ENCODE measurements around the gene FA2H. TPM values are rescaled to one million over a fixed set of nuclear protein-coding genes. Genes with fewer than 3 reads are reported as not detected.

FA2H gene
- total RNA-seq, 1 donor from 2014 or later = not detected

DNA sequence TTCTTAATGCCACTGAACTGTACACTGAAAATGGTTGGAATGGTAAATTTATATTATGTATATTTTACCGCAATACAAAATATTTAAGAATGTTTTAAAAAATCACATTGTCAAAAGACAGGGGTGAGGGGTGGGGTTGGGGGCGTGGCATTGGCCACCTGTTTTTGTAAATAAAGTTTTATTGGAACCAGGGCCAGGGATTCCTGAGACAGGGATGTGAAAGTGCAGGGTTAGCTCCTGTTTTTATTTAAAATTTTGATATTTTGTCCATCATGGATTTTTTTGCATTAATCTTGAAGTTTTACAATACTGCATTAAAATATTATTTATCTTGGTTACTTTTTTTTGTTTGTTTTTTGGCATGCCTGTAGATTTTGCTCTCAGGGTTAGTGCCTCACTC lies 2.3 kb upstream of the FA2H start:
- H3K27ac ChIP-seq = no peak overlapping the region
- no peaks in the 10 kb centered on the region for H3K9me3 ChIP-seq
- no peaks in the 10 kb centered on the region for H3K36me3 ChIP-seq
- H3K27me3 ChIP-seq = peaks cover 11% of the 10 kb centered on the region
- intact Hi-C loops (cut with DNase I) = no loop called here
- peaks cover 6 to 9% of the 10 kb centered on the region in 2 donors for H3K4me1 ChIP-seq
- H3K4me3 ChIP-seq = no peak overlapping the region
- DNase-seq (ENCODE audit: low spot score in 2 of 2) = no peak
- no peak for TF ChIP-seq CTCF (IDR thresholded peaks at IDR 0.05)

GRCh38 chr16:74775255-74775654 lies 635 bp upstream of the FA2H start:
- Histone ChIP-seq H3K27ac (no peak overlapping the region), H3K9me3 (no peaks in the 10 kb centered on the region), H3K4me1 (peaks cover 6 to 9% of the 10 kb centered on the region in 2 donors), H3K27me3 (peaks cover 11% of the 10 kb centered on the region), H3K4me3 (peak overlapping the region in 1 of 2 donors; percentile 45), H3K36me3 (no peaks in the 10 kb centered on the region)
- no peak for DNase-seq (ENCODE audit: low spot score in 2 of 2)
- intact Hi-C loops (cut with DNase I) = no loop called here
- no peak for TF ChIP-seq CTCF (IDR thresholded peaks at IDR 0.05)

DNA sequence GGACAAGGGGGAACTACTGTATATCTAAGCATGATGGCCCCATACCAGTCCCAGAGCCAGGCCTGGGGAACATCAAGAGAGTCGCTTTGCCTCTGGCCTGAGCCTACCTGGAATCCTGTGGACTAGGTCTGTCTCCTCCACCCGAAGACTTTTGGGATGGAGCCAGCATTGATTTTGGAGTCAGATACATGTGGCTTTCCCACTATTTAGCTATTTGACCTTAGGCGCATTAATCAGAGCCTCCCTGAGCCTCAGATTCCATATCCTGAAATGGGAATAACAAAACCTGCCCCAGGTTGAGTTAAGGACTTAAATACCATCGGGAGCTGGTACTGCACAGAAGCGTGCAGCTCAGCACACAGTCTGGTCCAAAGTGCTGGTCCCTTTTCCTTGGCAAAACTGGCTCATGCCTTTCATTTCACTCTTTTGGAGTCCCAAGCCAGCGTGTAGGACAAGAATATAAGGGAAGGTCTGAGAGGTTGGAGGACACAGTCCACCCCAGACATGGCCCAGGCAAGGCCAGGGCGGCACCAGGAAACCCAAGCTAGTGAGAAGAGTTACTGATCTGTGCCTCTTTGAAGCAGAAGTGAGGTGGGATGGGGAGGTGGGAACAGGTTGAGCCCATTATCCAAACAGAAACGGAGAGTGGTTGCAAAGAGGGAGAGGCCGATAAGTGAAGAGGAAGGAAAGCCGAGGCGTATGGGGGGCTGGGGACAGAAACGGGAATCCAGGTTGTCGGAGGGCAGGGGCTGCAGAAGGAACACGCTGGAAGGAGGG lies 986 bp downstream of the FA2H start:
- H3K36me3 ChIP-seq = no peaks in the 10 kb centered on the region
- peaks cover 11% of the 10 kb centered on the region for H3K27me3 ChIP-seq
- intact Hi-C loops (cut with DNase I) = no loop called here
- peak overlapping the region; percentile 45 to 63 for H3K4me3 ChIP-seq
- H3K4me1 ChIP-seq = peaks cover 6 to 9% of the 10 kb centered on the region in 2 donors
- no peaks in the 10 kb centered on the region for H3K9me3 ChIP-seq
- no peak for TF ChIP-seq CTCF (IDR thresholded peaks at IDR 0.05)
- H3K27ac ChIP-seq = no peak overlapping the region
- no peak for DNase-seq (ENCODE audit: low spot score in 2 of 2)

DNA sequence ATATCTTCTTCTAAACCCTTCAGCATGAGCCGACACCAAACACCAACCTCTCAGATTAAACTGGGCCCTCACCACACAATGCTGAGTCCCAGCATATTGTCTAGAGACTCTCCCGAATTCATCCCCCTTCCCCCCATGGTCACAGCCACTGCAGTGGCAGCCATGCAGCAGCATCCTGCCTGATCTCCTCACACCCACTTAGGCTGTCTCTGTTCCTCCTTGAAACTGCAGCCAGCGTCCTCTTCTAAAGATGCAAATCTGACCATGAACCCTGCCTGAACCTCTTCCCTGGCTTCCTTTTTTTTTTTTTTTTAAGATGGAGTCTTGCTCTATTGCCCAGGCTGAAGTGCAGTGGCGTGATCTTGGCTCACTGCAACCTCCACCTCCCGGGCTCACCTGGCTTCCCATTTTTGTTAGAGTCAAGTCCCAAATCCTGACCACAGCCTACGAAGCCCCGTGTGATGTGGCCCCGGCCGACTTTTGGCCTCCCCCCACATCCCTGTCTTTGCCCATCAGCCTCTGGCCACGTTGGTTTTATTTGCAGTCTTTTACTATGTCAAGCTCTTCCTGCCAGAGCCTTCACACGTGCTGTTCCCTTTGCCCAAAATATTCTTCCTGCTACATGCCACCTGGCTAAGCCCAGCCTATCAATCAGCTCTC lies 2.8 kb downstream of the FA2H start:
- no peaks in the 10 kb centered on the region for H3K9me3 ChIP-seq
- H3K4me1 ChIP-seq = peaks cover 6 to 9% of the 10 kb centered on the region in 2 donors
- TF ChIP-seq CTCF (IDR thresholded peaks at IDR 0.05) = no peak
- H3K27me3 ChIP-seq = peaks cover 11% of the 10 kb centered on the region
- no peak for DNase-seq (ENCODE audit: low spot score in 2 of 2)
- H3K36me3 ChIP-seq = no peaks in the 10 kb centered on the region
- H3K27ac ChIP-seq = no peak overlapping the region
- H3K4me3 ChIP-seq = no peak overlapping the region
- intact Hi-C loops (cut with DNase I) = no loop called here

DNA sequence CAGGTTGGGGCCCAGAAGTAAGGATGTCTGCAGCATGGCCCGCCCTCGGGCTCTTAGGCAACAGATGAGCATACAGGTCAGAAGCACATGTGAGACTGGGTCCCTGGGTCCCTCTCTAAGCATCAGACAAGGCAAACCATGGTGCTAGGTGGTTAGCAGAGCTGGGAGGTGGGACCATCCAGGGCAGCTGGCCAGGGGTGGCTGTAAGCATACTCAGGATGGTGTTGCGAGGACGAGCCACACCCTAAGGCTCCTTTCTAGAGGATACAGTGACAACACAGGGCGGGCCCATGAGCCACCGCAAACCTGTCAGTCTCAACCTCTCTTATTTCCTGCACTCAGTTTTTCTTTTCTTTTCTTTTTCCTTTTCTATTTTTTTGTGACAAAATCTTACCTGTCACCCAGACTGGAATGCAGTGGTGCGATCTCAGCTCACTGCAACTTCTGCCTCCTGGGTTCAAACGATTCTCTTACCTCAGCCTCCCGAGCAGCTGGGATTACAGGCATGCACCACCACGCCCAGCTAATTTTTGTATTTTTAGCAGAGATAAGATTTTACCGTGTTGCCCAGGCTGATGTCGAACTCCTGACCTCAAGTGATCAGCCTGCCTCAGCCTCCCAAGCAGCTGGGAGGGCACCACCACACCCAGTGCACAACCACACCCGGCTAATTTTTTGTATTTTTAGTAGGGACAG lies 3.6 kb downstream of the FA2H start:
- peaks cover 11% of the 10 kb centered on the region for H3K27me3 ChIP-seq
- TF ChIP-seq CTCF (IDR thresholded peaks at IDR 0.05) = no peak
- DNase-seq (ENCODE audit: low spot score in 2 of 2) = no peak
- H3K4me1 ChIP-seq = peaks cover 6 to 9% of the 10 kb centered on the region in 2 donors
- no peak overlapping the region for H3K4me3 ChIP-seq
- H3K9me3 ChIP-seq = no peaks in the 10 kb centered on the region
- H3K36me3 ChIP-seq = no peaks in the 10 kb centered on the region
- intact Hi-C loops (cut with DNase I) = no loop called here
- no peak overlapping the region for H3K27ac ChIP-seq
